ENCODE measurements around the gene EVC2. TPM values are rescaled to one million over a fixed set of nuclear protein-coding genes. Genes with fewer than 3 reads are reported as not detected.

Gene EVC2
- total RNA-seq, 2 experiments from 2014 or later = 3.4 TPM; not detected in 1

GRCh38 chr4:5515646-5516045 lies 192.7 kb downstream of the EVC2 start:
- Histone ChIP-seq H2AFZ (ENCODE audit: low read length) (no peak overlapping the region), H3K4me1 (ENCODE audit: insufficient read depth, low read length, poor library complexity, severe bottlenecking) (no peaks in the 10 kb centered on the region), H3K9me2 (ENCODE audit: insufficient read depth, low read length) (no peaks in the 10 kb centered on the region), H3K36me3 (ENCODE audit: insufficient read depth, low read length) (no peaks in the 10 kb centered on the region), H3K4me2 (ENCODE audit: low read length) (no peak overlapping the region), H3K79me2 (ENCODE audit: insufficient read depth, low read depth, low read length) (no peaks in the 10 kb centered on the region), H3K27ac (ENCODE audit: low read depth, low read length, poor library complexity, severe bottlenecking) (no peak overlapping the region), H4K20me1 (ENCODE audit: insufficient read depth, low read length) (no peaks in the 10 kb centered on the region), H3K4me3 (ENCODE audit: low read depth, low read length, poor library complexity, severe bottlenecking) (no peak overlapping the region), H3K9me3 (ENCODE audit: low read length) (no peaks in the 10 kb centered on the region)
- intact Hi-C loops (cut with micrococcal nuclease; ENCODE audit: unreplicated experiment) = no loop called here
- no peak for DNase-seq (ENCODE audit: low spot score)
- ChIA-PET POLR2A (no interaction called here), CTCF (ENCODE audit: unreplicated experiment) (no interaction called here)
- BruUV-seq (replicated peaks) = no TSS peak
- TF ChIP-seq EZH2phosphoT487 (IDR thresholded peaks at IDR 0.05; ENCODE audit: borderline replicate concordance, low read depth, low read length) (no peak), CTCF (conservative IDR thresholded peaks at IDR 0.05; ENCODE audit: low read length) (no peak)

Other genes with a start within 250 kb of the EVC2 start
- gene EVC, start 2.6 kb upstream of the EVC2 start, total RNA-seq (2014; rRNA removed; shearing (Covaris generic)) = not detected in 2 replicates
- gene EVC, start 2.6 kb upstream of the EVC2 start, total RNA-seq (2022) = not detected in 2 replicates
- gene CRMP1, start 184.5 kb upstream of the EVC2 start, total RNA-seq (2014; rRNA removed; shearing (Covaris generic)) = not detected in 2 replicates
- not detected in 2 replicates for gene CRMP1, start 184.5 kb upstream of the EVC2 start, total RNA-seq (2022)